ENCODE data around the gene TOMM5. TPM values are rescaled to one million over a fixed set of nuclear protein-coding genes. Genes with fewer than 3 reads are reported as not detected.

TOMM5 gene
- total and polyA plus RNA-seq, 2 of the 4 experiments (the other 2 are of a cell fraction) = 159 to 206 TPM

- no TSS peak for BruUV-seq (replicated peaks)
- H3K18ac ChIP-seq (ENCODE audit: low read depth, low read length) = no peak overlapping the region
- peak; percentile 86 for DNase-seq
- H3K4me1 ChIP-seq (ENCODE audit: control insufficient read depth, insufficient read depth, low read length) = no peaks in the 10 kb centered on the region
- H2AFZ ChIP-seq (replicated peaks; ENCODE audit: low read length, poor library complexity) = no peak overlapping the region
- dilution Hi-C loops (cut with HindIII; ENCODE audit: low sequenced_read_pairs, unreplicated experiment) = no loop called here
- ChIA-PET POLR2A (ENCODE audit: unreplicated experiment) (no interaction called here), CTCF (no interaction called here)
- H2AK5ac ChIP-seq (ENCODE audit: low read depth, low read length) = no peak overlapping the region
- no peak overlapping the region for H2BK5ac ChIP-seq (ENCODE audit: low read depth, low read length, poor library complexity, severe bottlenecking)
- peak; percentile 93 for ATAC-seq (ENCODE audit: low read depth)
- H3K4ac ChIP-seq (ENCODE audit: low read depth, low read length) = no peak overlapping the region
- H2BK20ac ChIP-seq (ENCODE audit: low read depth, low read length) = no peak overlapping the region
- no peaks in the 10 kb centered on the region for H3K27me3 ChIP-seq (ENCODE audit: control insufficient read depth, insufficient read depth, low read length)
- no peak overlapping the region for H4K5ac ChIP-seq (ENCODE audit: low read depth, low read length)
- no peak overlapping the region for H3K9ac ChIP-seq (ENCODE audit: low read depth, low read length)
- no peak overlapping the region for H2AK9ac ChIP-seq (replicated peaks; ENCODE audit: low read depth, low read length, poor library complexity)
- intact Hi-C loops (cut with micrococcal nuclease) = loop anchor here (2.0 to 5.0 kb wide), 3 partner anchors 100 to 680 kb away; no protein-coding TSS in a partner anchor
- H4K8ac ChIP-seq (ENCODE audit: low read depth in 2 of 2, low read length in 2 of 2) = no peak overlapping the region
- no peak overlapping the region for H3K4me3 ChIP-seq (ENCODE audit: insufficient read depth, low read depth, low read length)
- H2BK120ac ChIP-seq (ENCODE audit: low read depth, low read length) = no peak overlapping the region
- H3K79me1 ChIP-seq (ENCODE audit: low read depth in 1 of 2, low read length in 2 of 2) = peaks cover 24 to 41% of the 10 kb centered on the region in 2 experiments
- H3K14ac ChIP-seq (replicated peaks; ENCODE audit: low read depth, low read length) = no peak overlapping the region
- TF ChIP-seq SMC3 (IDR thresholded peaks at IDR 0.05; ENCODE audit: low read depth, low read length) = peak; percentile 55
- no peak for TF ChIP-seq MAZ (IDR thresholded peaks at IDR 0.05; ENCODE audit: borderline replicate concordance, low read depth, low read length)
- no peak for TF ChIP-seq FOS (IDR thresholded peaks at IDR 0.05; ENCODE audit: low read depth, low read length)
- TF ChIP-seq, protein P1, sequence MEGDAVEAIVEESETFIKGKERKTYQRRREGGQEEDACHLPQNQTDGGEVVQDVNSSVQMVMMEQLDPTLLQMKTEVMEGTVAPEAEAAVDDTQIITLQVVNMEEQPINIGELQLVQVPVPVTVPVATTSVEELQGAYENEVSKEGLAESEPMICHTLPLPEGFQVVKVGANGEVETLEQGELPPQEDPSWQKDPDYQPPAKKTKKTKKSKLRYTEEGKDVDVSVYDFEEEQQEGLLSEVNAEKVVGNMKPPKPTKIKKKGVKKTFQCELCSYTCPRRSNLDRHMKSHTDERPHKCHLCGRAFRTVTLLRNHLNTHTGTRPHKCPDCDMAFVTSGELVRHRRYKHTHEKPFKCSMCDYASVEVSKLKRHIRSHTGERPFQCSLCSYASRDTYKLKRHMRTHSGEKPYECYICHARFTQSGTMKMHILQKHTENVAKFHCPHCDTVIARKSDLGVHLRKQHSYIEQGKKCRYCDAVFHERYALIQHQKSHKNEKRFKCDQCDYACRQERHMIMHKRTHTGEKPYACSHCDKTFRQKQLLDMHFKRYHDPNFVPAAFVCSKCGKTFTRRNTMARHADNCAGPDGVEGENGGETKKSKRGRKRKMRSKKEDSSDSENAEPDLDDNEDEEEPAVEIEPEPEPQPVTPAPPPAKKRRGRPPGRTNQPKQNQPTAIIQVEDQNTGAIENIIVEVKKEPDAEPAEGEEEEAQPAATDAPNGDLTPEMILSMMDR (conservative IDR thresholded peaks at IDR 0.05; ENCODE audit: low read depth, low read length) = peak; percentile 75
- peak; percentile 70 for TF ChIP-seq RAD21 (IDR thresholded peaks at IDR 0.05; ENCODE audit: low read length)
- H3K56ac ChIP-seq (ENCODE audit: extremely low read depth, insufficient read depth, low read length) = no peak overlapping the region
- no peaks in the 10 kb centered on the region for H3K9me3 ChIP-seq (ENCODE audit: control insufficient read depth, insufficient read depth, low read length)
- H2BK15ac ChIP-seq (ENCODE audit: low read depth, low read length) = no peak overlapping the region
- H3K27ac ChIP-seq (ENCODE audit: insufficient read depth, low read length) = no peak overlapping the region
- no peaks in the 10 kb centered on the region for H3K9me1 ChIP-seq (ENCODE audit: insufficient read depth, low read length)
- no peak overlapping the region for H3K23ac ChIP-seq (ENCODE audit: low read depth, low read length)
- H4K91ac ChIP-seq (ENCODE audit: insufficient read depth, low read depth, low read length) = no peak overlapping the region
- peaks cover 4% of the 10 kb centered on the region for H4K20me1 ChIP-seq (ENCODE audit: insufficient read depth, low read length)
- WGBS, 2 experiments (ENCODE audit: extremely low coverage in 2 of 2, insufficient read length in 1 of 2) = 100% methylated on average over 2 of the region's 6 CpGs; no CpG with 5 or more reads in 1 of the 2 experiments
- peaks cover 27% of the 10 kb centered on the region for H3K36me3 ChIP-seq (ENCODE audit: control insufficient read depth, insufficient read depth, low read length)
- no peak overlapping the region for H3K4me2 ChIP-seq (ENCODE audit: low read depth, low read length)
- in situ Hi-C loops (cut with MboI; ENCODE audit: low sequenced_read_pairs) = loop anchor here (10.0 kb wide), 2 partner anchors 322 to 782 kb away; partner anchors contain the start of gene SLC25A51
Observed at GRCh38 chr9:37582548-37583157, 9.7 kb downstream of the TOMM5 start.
